ENCODE measurements around the gene NHERF1. TPM values are rescaled to one million over a fixed set of nuclear protein-coding genes. Genes with fewer than 3 reads are reported as not detected.

The NHERF1 gene
- total RNA-seq, 1 donor from 2014 or later, result 86.9 TPM

GRCh38 chr17:74773414-74773813, 25.0 kb downstream of the NHERF1 start:
- H3K4me1 Mint-ChIP-seq (ENCODE audit: unreplicated experiment), result peaks cover 36% of the 10 kb centered on the region

GRCh38 chr17:74773871-74774286, 25.5 kb downstream of the NHERF1 start:
- Mint-ChIP-seq H3K4me3 (peak overlapping the region; percentile 84), H3K36me3 (peaks cover 14% of the 10 kb centered on the region), H3K27ac (peak overlapping the region; percentile 85), H3K9me3 (no peaks in the 10 kb centered on the region), H3K27me3 (no peaks in the 10 kb centered on the region), H3K4me1 (ENCODE audit: unreplicated experiment) (peaks cover 32% of the 10 kb centered on the region)
- TF ChIP-seq CTCF (conservative IDR thresholded peaks at IDR 0.05), result no peak
- no peak for DNase-seq (ENCODE audit: extremely low spot score, unreplicated experiment)

More at GRCh38 chr17:74773414-74773813, 25.0 kb downstream of the NHERF1 start:
- H3K9me3 Mint-ChIP-seq, result no peaks in the 10 kb centered on the region
- DNase-seq (ENCODE audit: extremely low spot score, unreplicated experiment), result no peak
- TF ChIP-seq CTCF (conservative IDR thresholded peaks at IDR 0.05), result no peak
- H3K36me3 Mint-ChIP-seq, result peaks cover 14% of the 10 kb centered on the region
- H3K4me3 Mint-ChIP-seq, result peak overlapping the region; percentile 84
- no peak overlapping the region for H3K27ac Mint-ChIP-seq
- no peaks in the 10 kb centered on the region for H3K27me3 Mint-ChIP-seq

GRCh38 chr17:74775409-74776043, 27.1 kb downstream of the NHERF1 start:
- TF ChIP-seq CTCF (conservative IDR thresholded peaks at IDR 0.05), result no peak
- Mint-ChIP-seq H3K36me3 (peaks cover 14% of the 10 kb centered on the region), H3K4me3 (peak overlapping the region; percentile 98), H3K4me1 (ENCODE audit: unreplicated experiment) (peaks cover 26% of the 10 kb centered on the region), H3K27ac (peak overlapping the region; percentile 88), H3K9me3 (no peaks in the 10 kb centered on the region), H3K27me3 (no peaks in the 10 kb centered on the region)
- no peak for DNase-seq (ENCODE audit: extremely low spot score, unreplicated experiment)

- no peak for TF ChIP-seq CTCF (conservative IDR thresholded peaks at IDR 0.05)
- Mint-ChIP-seq H3K4me1 (ENCODE audit: unreplicated experiment) (peaks cover 22% of the 10 kb centered on the region), H3K27ac (peak within 1 kb of the TSS; percentile 88), H3K36me3 (peaks cover 14% of the 10 kb centered on the region), H3K27me3 (no peaks in the 10 kb centered on the region), H3K9me3 (no peaks in the 10 kb centered on the region), H3K4me3 (peak within 1 kb of the TSS; percentile 98)
- peak; percentile 99 for DNase-seq (ENCODE audit: extremely low spot score, unreplicated experiment)
These were observed 27.9 kb downstream of the NHERF1 start, which contains the start of gene NAT9 for GRCh38 chr17:74776044-74776962. Gene NAT9, minus strand, starts transcription at chr17:74776345. Its CDS starts 647 bp downstream, at chr17:74775698.

GRCh38 chr17:74776990-74777389, 28.6 kb downstream of the NHERF1 start:
- no peak for DNase-seq (ENCODE audit: extremely low spot score, unreplicated experiment)
- peak overlapping the region; percentile 98 for H3K4me3 Mint-ChIP-seq
- no peaks in the 10 kb centered on the region for H3K9me3 Mint-ChIP-seq
- H3K27ac Mint-ChIP-seq, result peak overlapping the region; percentile 53
- no peak for TF ChIP-seq CTCF (conservative IDR thresholded peaks at IDR 0.05)
- peaks cover 22% of the 10 kb centered on the region for H3K4me1 Mint-ChIP-seq (ENCODE audit: unreplicated experiment)
- no peaks in the 10 kb centered on the region for H3K27me3 Mint-ChIP-seq
- H3K36me3 Mint-ChIP-seq, result peaks cover 14% of the 10 kb centered on the region

Data from type B pancreatic cell (in vitro differentiated cells).